ENCODE results near the gene CHCHD3. TPM values are rescaled to one million over a fixed set of nuclear protein-coding genes. Genes with fewer than 3 reads are reported as not detected.
"Not testable (repeated sequence)": the region's sequence is repeated elsewhere in the genome, so short reads cannot be mapped to it uniquely, and the experiment has no call there.

The CHCHD3 gene
- total RNA-seq, 4 donors from 2014 or later = 40.6 to 66.6 (median 48.1) TPM

- no peak for DNase-seq (ENCODE audit: low spot score in 2 of 2)
- Histone ChIP-seq H3K4me1 (peaks cover 0 to 13% (median 0%) of the 10 kb centered on the region in 4 donors), H3K4me3 (no peak overlapping the region), H3K36me3 (peaks cover 0 to 19% (median 0%) of the 10 kb centered on the region in 3 donors), H3K27ac (no peak overlapping the region), H3K9me3 (no peaks in the 10 kb centered on the region), H3K27me3 (no peaks in the 10 kb centered on the region)
- no peak for TF ChIP-seq POLR2A (IDR thresholded peaks at IDR 0.05)
- no peak for TF ChIP-seq CTCF (IDR thresholded peaks at IDR 0.05)
- no peak for TF ChIP-seq EP300 (IDR thresholded peaks at IDR 0.05)
- 75 to 79% methylated on average over 1 of the region's 1 CpG for WGBS, 2 donors
These were observed 104.7 kb downstream of the CHCHD3 start for GRCh38 chr7:132977234-132977633.

- Histone ChIP-seq H3K4me1 (peaks cover 0 to 10% (median 0%) of the 10 kb centered on the region in 4 donors), H3K27me3 (no peaks in the 10 kb centered on the region), H3K27ac (no peak overlapping the region), H3K9me3 (no peaks in the 10 kb centered on the region), H3K4me3 (no peak overlapping the region), H3K36me3 (peaks cover 0 to 19% (median 0%) of the 10 kb centered on the region in 3 donors)
- WGBS, 2 donors = 79 to 85% methylated on average over 1 of the region's 1 CpG
- no peak for DNase-seq (ENCODE audit: low spot score in 2 of 2)
- TF ChIP-seq CTCF (IDR thresholded peaks at IDR 0.05) (no peak), EP300 (IDR thresholded peaks at IDR 0.05) (no peak)
These were observed 109.1 kb downstream of the CHCHD3 start for GRCh38 chr7:132972745-132973144.

- WGBS, 2 donors = 94% methylated on average over 1 of the region's 1 CpG
- Histone ChIP-seq H3K4me1 (no peaks in the 10 kb centered on the region), H3K36me3 (peaks cover 0 to 19% (median 0%) of the 10 kb centered on the region in 3 donors), H3K9me3 (no peaks in the 10 kb centered on the region), H3K4me3 (no peak overlapping the region), H3K27me3 (no peaks in the 10 kb centered on the region), H3K27ac (no peak overlapping the region)
- no peak for TF ChIP-seq EP300 (IDR thresholded peaks at IDR 0.05)
- TF ChIP-seq POLR2A (IDR thresholded peaks at IDR 0.05) = no peak
- TF ChIP-seq CTCF (IDR thresholded peaks at IDR 0.05) = no peak
- no peak for DNase-seq (ENCODE audit: low spot score in 2 of 2)
These were observed 111.6 kb downstream of the CHCHD3 start for GRCh38 chr7:132970257-132970656.

- no peaks in the 10 kb centered on the region for H3K27me3 ChIP-seq
- no peaks in the 10 kb centered on the region for H3K9me3 ChIP-seq
- H3K27ac ChIP-seq = no peak overlapping the region
- no peaks in the 10 kb centered on the region for H3K4me1 ChIP-seq
- WGBS, 2 donors = 97 to 100% methylated on average over 1 of the region's 1 CpG
- DNase-seq (ENCODE audit: low spot score in 2 of 2) = no peak
- peaks cover 0 to 13% (median 0%) of the 10 kb centered on the region in 3 donors for H3K36me3 ChIP-seq
- no peak overlapping the region for H3K4me3 ChIP-seq
- TF ChIP-seq EP300 (IDR thresholded peaks at IDR 0.05) (no peak), POLR2A (IDR thresholded peaks at IDR 0.05) (no peak), CTCF (IDR thresholded peaks at IDR 0.05) (no peak)
These were observed 112.4 kb downstream of the CHCHD3 start for GRCh38 chr7:132969520-132969919.

- H3K4me1 ChIP-seq; H3K27ac ChIP-seq; H3K9me3 ChIP-seq; H3K27me3 ChIP-seq; H3K4me3 ChIP-seq; H3K36me3 ChIP-seq; DNase-seq (ENCODE audit: low spot score in 2 of 2): not testable (repeated sequence)
- 94 to 100% methylated on average over 4 of the region's 4 CpGs for WGBS, 2 donors
These were observed 114.4 kb downstream of the CHCHD3 start for GRCh38 chr7:132967470-132967848.

Measured in tibial nerve (tissue), 4 donors.